Measurements from ENCODE around the gene PLOD3.

Gene PLOD3

GRCh38 chr7:101241443-101242349, 24.3 kb upstream of the PLOD3 start:
- no peak for DNase-seq (ENCODE audit: low read depth)
- H3K4me3 ChIP-seq (ENCODE audit: low read depth, low read length): no peak overlapping the region
- TF ChIP-seq CTCF (IDR thresholded peaks at IDR 0.05; ENCODE audit: insufficient read depth, low read depth, low read length, missing control alignments): no peak

DNA sequence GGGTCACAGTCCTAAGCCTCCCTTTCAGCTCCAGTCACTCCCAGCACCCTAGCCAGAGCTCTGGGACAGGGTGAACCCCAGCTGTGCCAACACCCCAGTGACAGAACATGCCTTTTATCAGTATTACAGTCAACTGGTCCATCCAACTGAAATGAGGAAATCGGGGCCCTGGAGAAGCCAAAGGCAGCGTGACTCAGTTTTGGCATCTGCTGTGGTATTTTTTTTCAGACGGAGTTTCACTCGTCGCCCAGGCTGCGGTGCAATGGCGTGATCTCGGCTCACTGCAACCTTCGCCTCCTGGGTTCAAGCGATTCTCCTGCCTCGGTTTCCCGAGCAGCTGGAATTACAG, 23.6 kb upstream of the PLOD3 start:
- DNase-seq (ENCODE audit: low read depth): no peak
- no peak for TF ChIP-seq CTCF (IDR thresholded peaks at IDR 0.05; ENCODE audit: insufficient read depth, low read depth, low read length, missing control alignments)
- H3K4me3 ChIP-seq (ENCODE audit: low read depth, low read length): no peak overlapping the region

GRCh38 chr7:101240226-101241014, 23.0 kb upstream of the PLOD3 start:
- DNase-seq (ENCODE audit: low read depth): no peak
- no peak overlapping the region for H3K4me3 ChIP-seq (ENCODE audit: low read depth, low read length)
- TF ChIP-seq CTCF (IDR thresholded peaks at IDR 0.05; ENCODE audit: insufficient read depth, low read depth, low read length, missing control alignments): no peak

GRCh38 chr7:101239951-101240220, 22.5 kb upstream of the PLOD3 start:
- no peak for TF ChIP-seq CTCF (IDR thresholded peaks at IDR 0.05; ENCODE audit: insufficient read depth, low read depth, low read length, missing control alignments)
- DNase-seq (ENCODE audit: low read depth): no peak
- H3K4me3 ChIP-seq (ENCODE audit: low read depth, low read length): no peak overlapping the region

DNA sequence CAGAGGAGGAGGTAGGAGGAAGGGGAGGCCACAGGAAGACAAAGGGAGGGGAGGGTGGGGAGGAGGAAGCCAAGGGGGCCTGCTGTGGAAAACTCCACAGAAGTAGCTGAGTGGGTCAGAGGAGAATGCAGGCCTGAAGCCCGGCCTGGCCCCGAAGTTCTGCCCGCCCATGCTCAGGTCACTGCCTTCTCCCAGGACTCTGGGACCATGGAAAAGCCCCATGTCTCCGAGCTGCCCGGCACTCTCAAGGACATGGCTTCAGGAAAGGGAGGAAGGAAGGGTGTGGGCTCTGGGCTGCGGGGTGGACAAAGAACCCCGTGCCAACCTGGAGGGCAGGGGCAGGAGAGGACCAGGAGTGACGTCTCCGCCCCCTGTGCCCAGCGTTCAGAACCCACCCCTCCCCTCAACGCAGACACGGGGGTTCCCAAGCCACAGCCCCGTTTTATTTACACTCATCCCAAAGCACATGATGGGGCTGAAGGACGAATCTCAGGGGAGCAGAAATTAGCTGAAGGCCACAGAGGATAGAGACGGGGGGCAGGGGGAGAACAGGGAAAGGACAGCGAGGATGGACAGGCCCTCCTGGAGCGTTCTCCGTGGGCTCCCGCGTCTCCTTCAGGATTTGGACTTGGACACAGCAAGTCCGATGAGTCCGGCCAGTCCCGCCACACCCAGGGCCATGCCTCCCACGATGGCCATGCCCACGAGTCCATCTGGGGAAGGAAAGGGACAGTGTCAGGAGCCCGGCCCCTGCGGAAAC, 22.0 kb upstream of the PLOD3 start:
- no peak overlapping the region for H3K4me3 ChIP-seq (ENCODE audit: low read depth, low read length)
- DNase-seq (ENCODE audit: low read depth): no peak
- TF ChIP-seq CTCF (IDR thresholded peaks at IDR 0.05; ENCODE audit: insufficient read depth, low read depth, low read length, missing control alignments): no peak

DNA sequence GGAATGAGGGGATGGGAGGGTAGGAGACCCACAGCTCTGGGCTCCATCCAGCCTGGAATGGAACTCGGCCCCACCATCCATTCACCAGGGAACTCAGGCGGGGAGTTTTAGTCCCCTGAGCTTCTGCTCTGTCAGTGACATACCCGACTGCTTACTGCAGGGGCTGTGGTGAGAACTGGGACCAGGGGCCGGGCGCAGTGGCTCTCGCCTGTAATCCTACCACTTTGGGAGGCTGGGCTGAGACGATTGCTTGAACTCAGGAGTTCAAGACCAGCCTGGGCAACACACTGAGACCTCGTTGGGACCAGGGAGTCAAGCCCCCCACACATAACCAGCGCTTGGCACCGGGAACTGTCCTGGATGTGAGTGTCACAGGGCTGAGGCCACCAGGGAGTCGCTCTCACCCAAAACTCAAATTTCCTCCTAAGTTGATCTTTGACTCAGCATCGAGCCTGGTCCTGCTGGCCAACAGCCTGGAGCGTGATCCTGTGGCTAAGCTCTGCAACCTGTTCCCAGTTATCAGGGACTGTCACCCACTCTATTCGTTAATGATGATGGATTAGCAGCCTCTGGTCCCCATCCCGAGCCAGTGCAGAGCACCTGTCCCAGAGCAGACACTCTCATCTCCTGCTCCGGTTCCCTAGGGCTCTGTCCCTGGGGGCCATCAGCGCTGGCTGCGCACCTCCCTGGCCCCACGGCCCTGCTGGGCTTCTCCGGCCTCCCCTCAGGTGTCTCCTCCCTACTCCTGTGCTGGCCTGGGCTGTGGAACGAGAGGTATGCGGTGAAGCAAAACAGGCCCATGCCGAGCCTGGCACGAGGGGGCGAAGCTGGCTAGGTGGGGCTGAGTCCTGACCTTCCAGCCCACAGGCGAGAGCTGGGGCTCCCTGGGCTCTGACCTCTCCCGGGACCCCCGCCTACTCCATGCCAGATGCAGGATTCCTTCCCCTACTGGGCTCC, 21.1 kb upstream of the PLOD3 start:
- H3K4me3 ChIP-seq (ENCODE audit: low read depth, low read length): no peak overlapping the region
- no peak for TF ChIP-seq CTCF (IDR thresholded peaks at IDR 0.05; ENCODE audit: insufficient read depth, low read depth, low read length, missing control alignments)
- DNase-seq (ENCODE audit: low read depth): no peak
